GM23338 (cell line): ENCODE results near the gene NEFH. TPM values are rescaled to one million over a fixed set of nuclear protein-coding genes. Genes with fewer than 3 reads are reported as not detected.

Experiments used
- ATAC-seq: fragments of 200-7000 bp; cut with Tn5 transposase; 3 replicates; pipeline ENCODE4 v1.9.1; 2020
- DNase-seq: peaks from one replicate; pipeline ENCODE4 v3.0.0-alpha.2; 2015; ENCODE audit warnings: low spot score
- H2AFZ ChIP-seq: fragments of 200-600 bp; sonication (generic); 2 replicates; pipeline ENCODE4 v1.8.0; 2016; ENCODE audit warnings: antibody characterized with exemption, mild to moderate bottlenecking, moderate library complexity
- H3F3A ChIP-seq: fragments of 200-600 bp; sonication (generic); replicated peaks from 2 replicates; pipeline ENCODE4 v1.8.0; 2017; ENCODE audit warnings: antibody characterized with exemption, mixed run types, low read depth
- H3K27ac ChIP-seq: fragments of 200-600 bp; sonication (generic); 2 replicates; pipeline ENCODE4 v1.6.1; 2016; ENCODE audit warnings: low read depth
- H3K27me3 ChIP-seq: fragments of 200-600 bp; sonication (generic); 2 replicates; pipeline ENCODE4 v1.8.0; 2016; ENCODE audit warnings: mild to moderate bottlenecking, mixed run types, moderate library complexity; ENCODE audit not compliant: insufficient read depth
- H3K36me3 ChIP-seq: fragments of 200-600 bp; sonication (generic); 2 replicates; pipeline ENCODE4 v1.8.0; 2016; ENCODE audit warnings: mild to moderate bottlenecking; ENCODE audit not compliant: insufficient read depth
- H3K4me1 ChIP-seq: fragments of 200-600 bp; sonication (generic); 2 replicates; pipeline ENCODE4 v1.8.0; 2016; ENCODE audit warnings: mild to moderate bottlenecking, moderate library complexity; ENCODE audit not compliant: insufficient read depth
- H3K4me2 ChIP-seq: fragments of 200-600 bp; sonication (generic); 2 replicates; pipeline ENCODE4 v1.7.1; 2017; ENCODE audit warnings: mixed run types
- H3K4me3 ChIP-seq: fragments of 200-600 bp; sonication (generic); 2 replicates; pipeline ENCODE4 v1.6.1; 2016; ENCODE audit warnings: mixed run types
- H3K79me2 ChIP-seq: fragments of 200-600 bp; sonication (generic); replicated peaks from 2 replicates; pipeline ENCODE4 v1.8.0; 2017; ENCODE audit warnings: mild to moderate bottlenecking; ENCODE audit not compliant: insufficient read depth
- H3K9me2 ChIP-seq: fragments of 200-600 bp; sonication (generic); 2 replicates; pipeline ENCODE4 v1.8.0; 2017; ENCODE audit not compliant: insufficient read depth
- H4K20me1 ChIP-seq: fragments of 200-600 bp; sonication (generic); replicated peaks from 2 replicates; pipeline ENCODE4 v1.8.0; 2017; ENCODE audit warnings: mild to moderate bottlenecking; ENCODE audit not compliant: insufficient read depth
- H3K27ac Mint-ChIP-seq: 2 replicates; pipeline ENCODE4 v1.8.0; 2020; ENCODE audit warnings: inconsistent platforms, mild to moderate bottlenecking, moderate library complexity, mixed read lengths
- H3K27me3 Mint-ChIP-seq: 3 replicates; pipeline ENCODE4 v1.8.0; 2022; ENCODE audit warnings: low read depth, mild to moderate bottlenecking, moderate library complexity, mixed read lengths, inconsistent platforms; ENCODE audit not compliant: insufficient read depth, poor library complexity
- H3K36me3 Mint-ChIP-seq: 3 replicates; pipeline ENCODE4 v1.8.0; 2021; ENCODE audit warnings: low read depth, mild to moderate bottlenecking, inconsistent platforms, moderate library complexity, mixed read lengths
- H3K4me1 Mint-ChIP-seq: 3 replicates; pipeline ENCODE4 v1.8.0; 2020; ENCODE audit warnings: mild to moderate bottlenecking, inconsistent platforms, mixed read lengths
- H3K4me3 Mint-ChIP-seq: 3 replicates; pipeline ENCODE4 v1.8.0; 2021; ENCODE audit warnings: moderate library complexity, mild to moderate bottlenecking, inconsistent platforms, mixed read lengths
- H3K9me3 Mint-ChIP-seq: 3 replicates; pipeline ENCODE4 v1.8.0; 2020; ENCODE audit warnings: moderate library complexity, mild to moderate bottlenecking, inconsistent platforms, mixed read lengths
- CREB1 ChIP-seq: fragments of 250-450 bp; sonication (Bioruptor Pico); IDR thresholded peaks from 2 replicates; pipeline ENCODE4 v1.5.0; 2020; ENCODE audit warnings: low read depth, mild to moderate bottlenecking, moderate library complexity
- EZH2 ChIP-seq: fragments of 200-600 bp; sonication (generic); IDR thresholded peaks from one replicate; pipeline ENCODE4 v1.8.0; 2017; ENCODE audit warnings: antibody characterized with exemption, mild to moderate bottlenecking, low read depth; ENCODE audit not compliant: unreplicated experiment
- EZH2phosphoT487 ChIP-seq: fragments of 200-600 bp; sonication (generic); IDR thresholded peaks from one replicate; pipeline ENCODE4 v1.8.1; 2018; ENCODE audit warnings: antibody characterized with exemption; ENCODE audit not compliant: unreplicated experiment
- JUNB ChIP-seq: IDR thresholded peaks from one replicate; pipeline ENCODE4 v1.6.1; 2016; ENCODE audit warnings: antibody characterized with exemption; ENCODE audit not compliant: unreplicated experiment
- NANOG ChIP-seq: IDR thresholded peaks from 2 replicates; pipeline ENCODE4 v1.6.1; 2016; ENCODE audit warnings: antibody characterized with exemption, borderline replicate concordance
- POLR2AphosphoS5 ChIP-seq: IDR thresholded peaks from 2 replicates; pipeline ENCODE4 v1.6.1; 2016; ENCODE audit warnings: antibody characterized with exemption, low read depth
- ZNF114 ChIP-seq: fragments of 250-450 bp; sonication (Bioruptor Pico); IDR thresholded peaks from 2 replicates; pipeline ENCODE4 v1.5.0; 2020; ENCODE audit warnings: mild to moderate bottlenecking, moderate library complexity
- polyA plus RNA-seq: library from polyadenylated mRNA; unstranded; fragments of >200 nt; fragmentation: Nextera tagmentation; extraction: Ambion mirVana; gene quantifications from 2 replicates; pipeline ENCODE4 v1.2.1, GENCODE V29; 2016
- total RNA-seq: library from RNA; depleted of rRNA; stranded (reverse); fragments of >200 nt; shearing (Covaris generic); gene quantifications from 2 replicates; pipeline ENCODE4 v1.2.3, GENCODE V29; 2014
- TF ChIP-seq, protein P1 (sequence below), 2 experiments: fragments of 200-600 bp in 1 of 2; sonication (generic) in 1 of 2; conservative IDR thresholded peaks; 2 replicates each; pipeline versions ENCODE4 v1.5.1 to v1.6.1; 2016 to 2017; ENCODE audit warnings: antibody characterized with exemption in 2 of 2, low read depth in 2 of 2, mild to moderate bottlenecking in 2 of 2, moderate library complexity in 1 of 2
- TF ChIP-seq, protein P2 (sequence below): IDR thresholded peaks from 2 replicates; pipeline ENCODE4 v1.6.1; 2016; ENCODE audit warnings: antibody characterized with exemption
- TF ChIP-seq, protein P3 (sequence below): IDR thresholded peaks from one replicate; pipeline ENCODE4 v1.6.1; 2018; ENCODE audit warnings: antibody characterized with exemption; ENCODE audit not compliant: unreplicated experiment
- TF ChIP-seq, protein P4 (sequence below): fragments of 250-450 bp; sonication (Bioruptor Pico); IDR thresholded peaks from 2 replicates; pipeline ENCODE4 v1.5.0; 2020; ENCODE audit warnings: mild to moderate bottlenecking, moderate library complexity

The NEFH gene
- total and polyA plus RNA-seq, 2 experiments from 2014 or later, result 2.4 to 6.3 TPM

DNA sequence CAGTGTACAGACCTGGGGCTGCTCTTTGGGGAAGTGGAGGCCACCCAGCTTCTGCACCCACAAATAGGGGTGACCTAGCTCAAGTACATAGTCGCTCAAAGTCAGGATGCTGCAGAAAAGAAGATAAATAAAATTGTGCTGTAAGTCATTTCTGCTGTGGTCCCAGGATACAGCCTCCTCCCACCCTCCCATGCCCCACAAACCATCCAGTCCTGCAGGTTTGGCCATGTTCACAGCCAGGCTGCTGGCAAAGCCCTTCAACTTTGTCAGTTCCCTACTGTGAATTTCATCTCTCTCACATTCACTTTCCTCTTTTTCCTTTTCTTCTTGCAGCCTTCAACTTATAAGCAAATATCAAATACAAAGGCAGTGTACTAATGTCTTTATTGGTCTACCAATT, 40.0 kb downstream of the NEFH start (continued):
- TF ChIP-seq, protein P1, sequence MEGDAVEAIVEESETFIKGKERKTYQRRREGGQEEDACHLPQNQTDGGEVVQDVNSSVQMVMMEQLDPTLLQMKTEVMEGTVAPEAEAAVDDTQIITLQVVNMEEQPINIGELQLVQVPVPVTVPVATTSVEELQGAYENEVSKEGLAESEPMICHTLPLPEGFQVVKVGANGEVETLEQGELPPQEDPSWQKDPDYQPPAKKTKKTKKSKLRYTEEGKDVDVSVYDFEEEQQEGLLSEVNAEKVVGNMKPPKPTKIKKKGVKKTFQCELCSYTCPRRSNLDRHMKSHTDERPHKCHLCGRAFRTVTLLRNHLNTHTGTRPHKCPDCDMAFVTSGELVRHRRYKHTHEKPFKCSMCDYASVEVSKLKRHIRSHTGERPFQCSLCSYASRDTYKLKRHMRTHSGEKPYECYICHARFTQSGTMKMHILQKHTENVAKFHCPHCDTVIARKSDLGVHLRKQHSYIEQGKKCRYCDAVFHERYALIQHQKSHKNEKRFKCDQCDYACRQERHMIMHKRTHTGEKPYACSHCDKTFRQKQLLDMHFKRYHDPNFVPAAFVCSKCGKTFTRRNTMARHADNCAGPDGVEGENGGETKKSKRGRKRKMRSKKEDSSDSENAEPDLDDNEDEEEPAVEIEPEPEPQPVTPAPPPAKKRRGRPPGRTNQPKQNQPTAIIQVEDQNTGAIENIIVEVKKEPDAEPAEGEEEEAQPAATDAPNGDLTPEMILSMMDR (conservative IDR thresholded peaks at IDR 0.05; ENCODE audit: low read depth in 2 of 2), result no peak
- TF ChIP-seq EZH2phosphoT487 (no peak), ZNF114 (CRISPR knock-in tag) (no peak), CREB1 (no peak)

DNA sequence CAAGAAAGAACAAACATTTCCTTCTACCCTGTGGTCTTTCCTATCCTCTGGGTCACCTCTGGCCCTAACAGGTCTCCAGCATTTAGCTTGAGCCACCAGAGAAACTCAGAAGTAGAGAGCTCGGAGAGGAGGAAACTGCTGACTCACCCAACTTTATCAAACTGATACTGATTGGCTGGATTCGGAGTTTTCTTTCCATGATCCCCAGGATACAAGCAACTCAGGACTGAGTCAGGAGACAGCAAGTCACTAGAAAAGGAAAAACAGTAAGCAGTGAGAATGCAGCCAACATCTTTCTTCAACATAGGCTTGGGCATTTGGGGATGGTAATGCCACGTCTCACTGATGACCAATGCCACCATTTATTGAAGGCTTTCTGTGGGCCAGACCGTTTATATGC, 40.8 kb downstream of the NEFH start:
- no peaks in the 10 kb centered on the region for H3K27me3 ChIP-seq
- peaks cover 56% of the 10 kb centered on the region for H3K36me3 ChIP-seq
- DNase-seq (no peak), ATAC-seq (no peak)
- Mint-ChIP-seq H3K9me3 (no peaks in the 10 kb centered on the region), H3K4me3 (no peak overlapping the region), H3K27ac (peak overlapping the region; percentile 94), H3K36me3 (peaks cover 81% of the 10 kb centered on the region), H3K4me1 (no peaks in the 10 kb centered on the region), H3K27me3 (peaks cover 2% of the 10 kb centered on the region)
- peaks cover 3% of the 10 kb centered on the region; the same call in 1 of the 2 replicates for H4K20me1 ChIP-seq
- H3K9me2 ChIP-seq, result no peaks in the 10 kb centered on the region
- H3K4me3 ChIP-seq, result no peak overlapping the region
- no peaks in the 10 kb centered on the region for H3K4me1 ChIP-seq
- no peak overlapping the region for H3K4me2 ChIP-seq
- no peaks in the 10 kb centered on the region for H3K79me2 ChIP-seq
- H3F3A ChIP-seq, result no peaks in the 10 kb centered on the region
- H2AFZ ChIP-seq, result no peak overlapping the region
- 0 out of 2 replicates have a peak overlapping the region, but pooled peaks have one; percentile 50 for H3K27ac ChIP-seq
- no peak for TF ChIP-seq JUNB
- TF ChIP-seq, protein P2, sequence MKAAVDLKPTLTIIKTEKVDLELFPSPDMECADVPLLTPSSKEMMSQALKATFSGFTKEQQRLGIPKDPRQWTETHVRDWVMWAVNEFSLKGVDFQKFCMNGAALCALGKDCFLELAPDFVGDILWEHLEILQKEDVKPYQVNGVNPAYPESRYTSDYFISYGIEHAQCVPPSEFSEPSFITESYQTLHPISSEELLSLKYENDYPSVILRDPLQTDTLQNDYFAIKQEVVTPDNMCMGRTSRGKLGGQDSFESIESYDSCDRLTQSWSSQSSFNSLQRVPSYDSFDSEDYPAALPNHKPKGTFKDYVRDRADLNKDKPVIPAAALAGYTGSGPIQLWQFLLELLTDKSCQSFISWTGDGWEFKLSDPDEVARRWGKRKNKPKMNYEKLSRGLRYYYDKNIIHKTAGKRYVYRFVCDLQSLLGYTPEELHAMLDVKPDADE, result no peak
- no peak for TF ChIP-seq CREB1
- TF ChIP-seq EZH2, result no peak
- TF ChIP-seq, protein P3, sequence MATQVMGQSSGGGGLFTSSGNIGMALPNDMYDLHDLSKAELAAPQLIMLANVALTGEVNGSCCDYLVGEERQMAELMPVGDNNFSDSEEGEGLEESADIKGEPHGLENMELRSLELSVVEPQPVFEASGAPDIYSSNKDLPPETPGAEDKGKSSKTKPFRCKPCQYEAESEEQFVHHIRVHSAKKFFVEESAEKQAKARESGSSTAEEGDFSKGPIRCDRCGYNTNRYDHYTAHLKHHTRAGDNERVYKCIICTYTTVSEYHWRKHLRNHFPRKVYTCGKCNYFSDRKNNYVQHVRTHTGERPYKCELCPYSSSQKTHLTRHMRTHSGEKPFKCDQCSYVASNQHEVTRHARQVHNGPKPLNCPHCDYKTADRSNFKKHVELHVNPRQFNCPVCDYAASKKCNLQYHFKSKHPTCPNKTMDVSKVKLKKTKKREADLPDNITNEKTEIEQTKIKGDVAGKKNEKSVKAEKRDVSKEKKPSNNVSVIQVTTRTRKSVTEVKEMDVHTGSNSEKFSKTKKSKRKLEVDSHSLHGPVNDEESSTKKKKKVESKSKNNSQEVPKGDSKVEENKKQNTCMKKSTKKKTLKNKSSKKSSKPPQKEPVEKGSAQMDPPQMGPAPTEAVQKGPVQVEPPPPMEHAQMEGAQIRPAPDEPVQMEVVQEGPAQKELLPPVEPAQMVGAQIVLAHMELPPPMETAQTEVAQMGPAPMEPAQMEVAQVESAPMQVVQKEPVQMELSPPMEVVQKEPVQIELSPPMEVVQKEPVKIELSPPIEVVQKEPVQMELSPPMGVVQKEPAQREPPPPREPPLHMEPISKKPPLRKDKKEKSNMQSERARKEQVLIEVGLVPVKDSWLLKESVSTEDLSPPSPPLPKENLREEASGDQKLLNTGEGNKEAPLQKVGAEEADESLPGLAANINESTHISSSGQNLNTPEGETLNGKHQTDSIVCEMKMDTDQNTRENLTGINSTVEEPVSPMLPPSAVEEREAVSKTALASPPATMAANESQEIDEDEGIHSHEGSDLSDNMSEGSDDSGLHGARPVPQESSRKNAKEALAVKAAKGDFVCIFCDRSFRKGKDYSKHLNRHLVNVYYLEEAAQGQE, result no peak
- TF ChIP-seq, protein P4, sequence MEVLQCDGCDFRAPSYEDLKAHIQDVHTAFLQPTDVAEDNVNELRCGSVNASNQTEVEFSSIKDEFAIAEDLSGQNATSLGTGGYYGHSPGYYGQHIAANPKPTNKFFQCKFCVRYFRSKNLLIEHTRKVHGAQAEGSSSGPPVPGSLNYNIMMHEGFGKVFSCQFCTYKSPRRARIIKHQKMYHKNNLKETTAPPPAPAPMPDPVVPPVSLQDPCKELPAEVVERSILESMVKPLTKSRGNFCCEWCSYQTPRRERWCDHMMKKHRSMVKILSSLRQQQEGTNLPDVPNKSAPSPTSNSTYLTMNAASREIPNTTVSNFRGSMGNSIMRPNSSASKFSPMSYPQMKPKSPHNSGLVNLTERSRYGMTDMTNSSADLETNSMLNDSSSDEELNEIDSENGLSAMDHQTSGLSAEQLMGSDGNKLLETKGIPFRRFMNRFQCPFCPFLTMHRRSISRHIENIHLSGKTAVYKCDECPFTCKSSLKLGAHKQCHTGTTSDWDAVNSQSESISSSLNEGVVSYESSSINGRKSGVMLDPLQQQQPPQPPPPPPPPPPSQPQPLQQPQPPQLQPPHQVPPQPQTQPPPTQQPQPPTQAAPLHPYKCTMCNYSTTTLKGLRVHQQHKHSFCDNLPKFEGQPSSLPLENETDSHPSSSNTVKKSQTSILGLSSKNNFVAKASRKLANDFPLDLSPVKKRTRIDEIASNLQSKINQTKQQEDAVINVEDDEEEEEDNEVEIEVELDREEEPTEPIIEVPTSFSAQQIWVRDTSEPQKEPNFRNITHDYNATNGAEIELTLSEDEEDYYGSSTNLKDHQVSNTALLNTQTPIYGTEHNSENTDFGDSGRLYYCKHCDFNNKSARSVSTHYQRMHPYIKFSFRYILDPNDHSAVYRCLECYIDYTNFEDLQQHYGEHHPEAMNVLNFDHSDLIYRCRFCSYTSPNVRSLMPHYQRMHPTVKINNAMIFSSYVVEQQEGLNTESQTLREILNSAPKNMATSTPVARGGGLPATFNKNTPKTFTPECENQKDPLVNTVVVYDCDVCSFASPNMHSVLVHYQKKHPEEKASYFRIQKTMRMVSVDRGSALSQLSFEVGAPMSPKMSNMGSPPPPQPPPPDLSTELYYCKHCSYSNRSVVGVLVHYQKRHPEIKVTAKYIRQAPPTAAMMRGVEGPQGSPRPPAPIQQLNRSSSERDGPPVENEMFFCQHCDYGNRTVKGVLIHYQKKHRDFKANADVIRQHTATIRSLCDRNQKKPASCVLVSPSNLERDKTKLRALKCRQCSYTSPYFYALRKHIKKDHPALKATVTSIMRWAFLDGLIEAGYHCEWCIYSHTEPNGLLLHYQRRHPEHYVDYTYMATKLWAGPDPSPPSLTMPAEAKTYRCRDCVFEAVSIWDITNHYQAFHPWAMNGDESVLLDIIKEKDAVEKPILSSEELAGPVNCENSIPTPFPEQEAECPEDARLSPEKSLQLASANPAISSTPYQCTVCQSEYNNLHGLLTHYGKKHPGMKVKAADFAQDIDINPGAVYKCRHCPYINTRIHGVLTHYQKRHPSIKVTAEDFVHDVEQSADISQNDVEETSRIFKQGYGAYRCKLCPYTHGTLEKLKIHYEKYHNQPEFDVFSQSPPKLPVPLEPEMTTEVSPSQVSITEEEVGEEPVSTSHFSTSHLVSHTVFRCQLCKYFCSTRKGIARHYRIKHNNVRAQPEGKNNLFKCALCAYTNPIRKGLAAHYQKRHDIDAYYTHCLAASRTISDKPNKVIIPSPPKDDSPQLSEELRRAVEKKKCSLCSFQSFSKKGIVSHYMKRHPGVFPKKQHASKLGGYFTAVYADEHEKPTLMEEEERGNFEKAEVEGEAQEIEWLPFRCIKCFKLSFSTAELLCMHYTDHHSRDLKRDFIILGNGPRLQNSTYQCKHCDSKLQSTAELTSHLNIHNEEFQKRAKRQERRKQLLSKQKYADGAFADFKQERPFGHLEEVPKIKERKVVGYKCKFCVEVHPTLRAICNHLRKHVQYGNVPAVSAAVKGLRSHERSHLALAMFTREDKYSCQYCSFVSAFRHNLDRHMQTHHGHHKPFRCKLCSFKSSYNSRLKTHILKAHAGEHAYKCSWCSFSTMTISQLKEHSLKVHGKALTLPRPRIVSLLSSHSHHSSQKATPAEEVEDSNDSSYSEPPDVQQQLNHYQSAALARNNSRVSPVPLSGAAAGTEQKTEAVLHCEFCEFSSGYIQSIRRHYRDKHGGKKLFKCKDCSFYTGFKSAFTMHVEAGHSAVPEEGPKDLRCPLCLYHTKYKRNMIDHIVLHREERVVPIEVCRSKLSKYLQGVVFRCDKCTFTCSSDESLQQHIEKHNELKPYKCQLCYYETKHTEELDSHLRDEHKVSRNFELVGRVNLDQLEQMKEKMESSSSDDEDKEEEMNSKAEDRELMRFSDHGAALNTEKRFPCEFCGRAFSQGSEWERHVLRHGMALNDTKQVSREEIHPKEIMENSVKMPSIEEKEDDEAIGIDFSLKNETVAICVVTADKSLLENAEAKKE (CRISPR knock-in tag), result no peak
- no peak for TF ChIP-seq NANOG
- no peak for TF ChIP-seq POLR2AphosphoS5
- no peak for TF ChIP-seq EZH2phosphoT487
